ENCODE measurements around the gene POU2F3.

GRCh38 chr11:120217941-120218694, 21.8 kb upstream of the POU2F3 start:
- TF ChIP-seq POLR2A (IDR thresholded peaks at IDR 0.05) (no peak), CTCF (IDR thresholded peaks at IDR 0.05) (no peak), POLR2AphosphoS5 (IDR thresholded peaks at IDR 0.05) (peak; percentile 50)
